IPS DF 6.9 (cell line): ENCODE measurements around the gene TMEM19.
"Not testable (repeated sequence)": the region's sequence is repeated elsewhere in the genome, so short reads cannot be mapped to it uniquely, and the experiment has no call there.

Experiments
- DNase-seq: peaks from one replicate; pipeline ENCODE4 v3.0.0-alpha.2; 2013; ENCODE audit warnings: low read depth, low spot score
- H3K27ac ChIP-seq: one replicate; pipeline ENCODE4 v1.5.1; 2013; ENCODE audit warnings: low read length, control low read depth
- H3K27me3 ChIP-seq: 2 replicates; pipeline ENCODE4 v1.6.1; 2013; ENCODE audit warnings: mild to moderate bottlenecking, low read length; ENCODE audit not compliant: control insufficient read depth, insufficient read depth
- H3K36me3 ChIP-seq: 2 replicates; pipeline ENCODE4 v1.6.1; 2013; ENCODE audit warnings: low read length; ENCODE audit not compliant: control insufficient read depth, insufficient read depth
- H3K4me1 ChIP-seq: 2 replicates; pipeline ENCODE4 v1.6.1; 2013; ENCODE audit warnings: low read length; ENCODE audit not compliant: control insufficient read depth, insufficient read depth
- H3K4me3 ChIP-seq: 2 replicates; pipeline ENCODE4 v1.5.1; 2013; ENCODE audit warnings: mild to moderate bottlenecking, low read length
- H3K9me3 ChIP-seq: 2 replicates; pipeline ENCODE4 v1.6.1; 2013; ENCODE audit warnings: low read length, inconsistent platforms; ENCODE audit not compliant: control insufficient read depth, insufficient read depth
- WGBS: extraction: QIAGEN DNeasy Blood & Tissue Kit; methylation state at CpG from one replicate; pipeline ENCODE4 v1.1.7; 2013; ENCODE audit warnings: mixed read lengths, missing lambda C conversion rate; ENCODE audit not compliant: insufficient read length, insufficient coverage; 5-methylcytosine and 5-hydroxymethylcytosine counted together

Gene TMEM19

GRCh38 chr12:71688961-71689570 lies 3.2 kb downstream of the TMEM19 start:
- WGBS: no CpG with 5 or more reads among the region's 5 CpGs
- Histone ChIP-seq H3K9me3 (no peaks in the 10 kb centered on the region), H3K4me3 (no peak overlapping the region), H3K27me3 (no peaks in the 10 kb centered on the region), H3K36me3 (no peaks in the 10 kb centered on the region), H3K27ac (no peak overlapping the region), H3K4me1 (no peaks in the 10 kb centered on the region)
- no peak for DNase-seq

- no CpG with 5 or more reads among the region's 4 CpGs for WGBS
- Histone ChIP-seq H3K4me1 (no peaks in the 10 kb centered on the region), H3K9me3 (no peaks in the 10 kb centered on the region), H3K27ac (no peak overlapping the region), H3K4me3 (no peak overlapping the region), H3K27me3 (no peaks in the 10 kb centered on the region), H3K36me3 (no peaks in the 10 kb centered on the region)
- DNase-seq: no peak
Observed at GRCh38 chr12:71691504-71692129, 5.7 kb downstream of the TMEM19 start.

GRCh38 chr12:71693126-71693525 lies 7.2 kb downstream of the TMEM19 start:
- Histone ChIP-seq H3K4me1 (no peaks in the 10 kb centered on the region), H3K36me3 (no peaks in the 10 kb centered on the region), H3K27ac (no peak overlapping the region), H3K4me3 (no peak overlapping the region), H3K9me3 (no peaks in the 10 kb centered on the region), H3K27me3 (no peaks in the 10 kb centered on the region)
- DNase-seq: no peak
- no CpG with 5 or more reads among the region's 7 CpGs for WGBS

GRCh38 chr12:71693651-71694050 lies 7.8 kb downstream of the TMEM19 start:
- not testable (repeated sequence) for H3K9me3 ChIP-seq, H3K4me3 ChIP-seq, H3K27ac ChIP-seq, DNase-seq, H3K36me3 ChIP-seq, H3K27me3 ChIP-seq, H3K4me1 ChIP-seq
- no CpG with 5 or more reads among the region's 5 CpGs for WGBS

- DNase-seq: no peak
- no peaks in the 10 kb centered on the region for H3K9me3 ChIP-seq
- WGBS: no CpG with 5 or more reads among the region's 1 CpG
- no peaks in the 10 kb centered on the region for H3K4me1 ChIP-seq
- H3K27me3 ChIP-seq: no peaks in the 10 kb centered on the region
- H3K27ac ChIP-seq: no peak overlapping the region
- H3K4me3 ChIP-seq: no peak overlapping the region
- H3K36me3 ChIP-seq: no peaks in the 10 kb centered on the region
Observed at GRCh38 chr12:71694099-71694820, 8.4 kb downstream of the TMEM19 start.

- H3K36me3 ChIP-seq: no peaks in the 10 kb centered on the region
- H3K4me3 ChIP-seq: no peak overlapping the region
- WGBS: no CpG with 5 or more reads among the region's 1 CpG
- no peaks in the 10 kb centered on the region for H3K9me3 ChIP-seq
- no peaks in the 10 kb centered on the region for H3K4me1 ChIP-seq
- no peak overlapping the region for H3K27ac ChIP-seq
- no peaks in the 10 kb centered on the region for H3K27me3 ChIP-seq
- DNase-seq: no peak
Observed at GRCh38 chr12:71695782-71696181, 9.9 kb downstream of the TMEM19 start.

- not testable (repeated sequence) for DNase-seq, H3K27ac ChIP-seq, H3K9me3 ChIP-seq, H3K4me3 ChIP-seq, H3K27me3 ChIP-seq, H3K4me1 ChIP-seq, H3K36me3 ChIP-seq
- WGBS: no CpG with 5 or more reads among the region's 8 CpGs
Observed at GRCh38 chr12:71702181-71702580, 16.3 kb downstream of the TMEM19 start.

GRCh38 chr12:71702590-71702989 lies 16.7 kb downstream of the TMEM19 start:
- Histone ChIP-seq H3K27ac (no peak overlapping the region), H3K9me3 (no peaks in the 10 kb centered on the region), H3K4me1 (no peaks in the 10 kb centered on the region), H3K27me3 (no peaks in the 10 kb centered on the region), H3K36me3 (no peaks in the 10 kb centered on the region), H3K4me3 (no peak overlapping the region)
- no CpG with 5 or more reads among the region's 5 CpGs for WGBS
- no peak for DNase-seq

GRCh38 chr12:71703206-71703605 lies 17.3 kb downstream of the TMEM19 start:
- H3K4me3 ChIP-seq: no peak overlapping the region
- H3K4me1 ChIP-seq: no peaks in the 10 kb centered on the region
- H3K27ac ChIP-seq: no peak overlapping the region
- DNase-seq: no peak
- H3K27me3 ChIP-seq: no peaks in the 10 kb centered on the region
- no peaks in the 10 kb centered on the region for H3K9me3 ChIP-seq
- H3K36me3 ChIP-seq: no peaks in the 10 kb centered on the region
- no CpG with 5 or more reads among the region's 2 CpGs for WGBS

- Histone ChIP-seq H3K4me1 (no peaks in the 10 kb centered on the region), H3K9me3 (no peaks in the 10 kb centered on the region), H3K27ac (no peak overlapping the region), H3K27me3 (no peaks in the 10 kb centered on the region), H3K36me3 (no peaks in the 10 kb centered on the region), H3K4me3 (no peak overlapping the region)
- DNase-seq: no peak
- no CpG with 5 or more reads among the region's 2 CpGs for WGBS
Observed at GRCh38 chr12:71704920-71705319, 19.0 kb downstream of the TMEM19 start.
